ES-I3 (cell line): ENCODE measurements around the gene PKP3.
"Not testable (repeated sequence)": the region's sequence is repeated elsewhere in the genome, so short reads cannot be mapped to it uniquely, and the experiment has no call there.

Experiments
- H3K36me3 ChIP-seq: 2 replicates; pipeline ENCODE4 v1.6.1; 2013; ENCODE audit warnings: mild to moderate bottlenecking, low read length, control low read depth, moderate library complexity; ENCODE audit not compliant: insufficient read depth
- H3K4me1 ChIP-seq: 2 replicates; pipeline ENCODE4 v1.6.1; 2013; ENCODE audit warnings: mild to moderate bottlenecking, control low read depth, low read length; ENCODE audit not compliant: insufficient read depth
- H3K9ac ChIP-seq: 2 replicates; pipeline ENCODE4 v1.6.1; 2013; ENCODE audit warnings: low read depth, mild to moderate bottlenecking, low read length, moderate library complexity
- H3K9me3 ChIP-seq: 2 replicates; pipeline ENCODE4 v1.6.1; 2013; ENCODE audit warnings: mild to moderate bottlenecking, low read length, moderate library complexity; ENCODE audit not compliant: control insufficient read depth, insufficient read depth

Gene PKP3

DNA sequence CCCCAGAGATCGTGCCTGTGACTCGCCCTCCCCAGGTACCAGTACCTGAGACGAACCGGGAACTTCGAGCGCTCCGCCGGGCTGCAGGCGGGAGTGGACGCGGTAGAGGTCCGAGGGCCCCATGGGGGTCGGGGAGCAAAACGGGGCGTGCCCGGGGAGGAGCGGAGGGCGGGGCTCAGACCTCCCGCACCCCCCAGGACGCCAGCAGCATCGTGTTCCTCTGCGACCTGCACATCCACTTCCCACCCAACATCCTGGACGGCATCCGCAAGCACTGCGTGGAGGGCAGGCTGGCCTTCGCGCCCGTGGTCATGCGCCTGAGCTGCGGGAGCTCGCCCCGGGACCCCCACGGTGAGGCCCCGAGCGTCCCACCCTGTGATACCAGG lies 13.9 kb upstream of the PKP3 start:
- no peaks in the 10 kb centered on the region; the same call in 1 of the 2 replicates for H3K36me3 ChIP-seq
- H3K9ac ChIP-seq, result no peak overlapping the region
- no peaks in the 10 kb centered on the region for H3K4me1 ChIP-seq
- H3K9me3 ChIP-seq, result no peaks in the 10 kb centered on the region

DNA sequence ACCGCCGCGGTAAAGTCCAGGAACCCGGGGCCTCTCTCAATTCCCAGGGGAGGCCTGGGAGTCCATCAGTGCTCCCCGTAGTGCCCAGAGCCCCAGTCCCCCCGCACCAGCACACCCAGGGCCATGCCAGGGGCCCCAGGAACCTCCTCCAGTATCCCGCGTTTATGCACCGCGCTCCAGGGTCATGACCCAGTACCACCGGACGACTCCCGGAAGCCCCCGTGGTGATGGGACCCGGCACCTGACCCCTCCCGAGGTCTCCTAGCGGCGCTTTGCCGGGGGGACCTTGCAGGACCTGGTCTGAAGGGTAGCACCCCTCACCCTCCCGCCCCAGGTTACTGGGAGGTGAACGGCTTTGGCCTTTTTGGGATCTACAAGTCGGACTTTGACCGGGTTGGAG lies 13.5 kb upstream of the PKP3 start:
- Histone ChIP-seq H3K36me3 (no peaks in the 10 kb centered on the region), H3K4me1 (no peaks in the 10 kb centered on the region), H3K9me3 (no peaks in the 10 kb centered on the region), H3K9ac (no peak overlapping the region)

DNA sequence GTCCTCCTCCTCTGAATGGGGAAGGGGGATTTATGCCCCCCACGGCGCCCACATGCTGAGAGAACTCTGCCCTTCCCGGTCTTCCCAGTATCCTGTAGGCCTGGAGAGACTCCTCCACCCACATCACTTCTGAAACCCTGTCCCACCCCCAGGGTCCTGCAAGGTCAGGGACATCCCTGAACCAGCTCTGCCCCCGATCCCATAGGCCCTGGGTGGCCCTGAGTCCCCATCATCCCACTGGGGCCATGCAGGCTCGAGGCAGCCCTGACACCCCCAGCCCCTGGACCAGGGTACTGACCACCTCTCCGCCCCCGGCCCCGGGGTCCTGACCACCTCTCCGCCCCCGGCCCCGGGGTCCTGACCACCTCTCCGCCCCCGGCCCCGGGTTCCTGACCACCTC lies 13.0 kb upstream of the PKP3 start:
- Histone ChIP-seq H3K4me1 (no peaks in the 10 kb centered on the region), H3K9me3 (no peaks in the 10 kb centered on the region), H3K9ac (no peak overlapping the region), H3K36me3 (no peaks in the 10 kb centered on the region)

DNA sequence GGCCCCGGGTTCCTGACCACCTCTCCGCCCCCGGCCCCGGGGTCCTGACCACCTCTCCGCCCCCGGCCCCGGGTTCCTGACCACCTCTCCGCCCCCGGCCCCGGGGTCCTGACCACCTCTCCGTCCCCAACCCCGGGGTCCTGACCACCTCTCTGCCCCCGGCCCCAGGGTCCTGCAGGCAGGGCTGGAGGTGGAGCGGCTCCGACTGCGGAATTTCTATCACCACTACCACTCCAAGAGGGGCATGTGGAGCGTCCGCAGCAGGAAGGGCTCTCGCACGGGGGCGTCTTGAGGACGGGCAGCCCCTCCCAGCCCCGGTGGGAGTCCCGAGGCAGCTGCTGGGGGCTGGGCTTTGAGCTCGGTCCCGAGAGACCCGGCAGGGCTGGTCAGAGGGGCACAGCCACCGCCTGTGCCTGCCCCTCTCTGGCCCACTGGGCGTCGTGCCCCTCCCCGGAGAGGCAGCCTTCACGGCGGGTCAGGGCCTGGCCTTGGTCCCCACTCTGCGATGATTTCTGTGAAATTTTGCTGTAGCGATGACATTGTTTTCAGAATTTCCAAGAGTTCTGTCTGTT lies 12.4 kb upstream of the PKP3 start:
- H3K36me3 ChIP-seq, result no peaks in the 10 kb centered on the region
- H3K4me1 ChIP-seq, result no peaks in the 10 kb centered on the region
- no peaks in the 10 kb centered on the region for H3K9me3 ChIP-seq
- H3K9ac ChIP-seq, result no peak overlapping the region

DNA sequence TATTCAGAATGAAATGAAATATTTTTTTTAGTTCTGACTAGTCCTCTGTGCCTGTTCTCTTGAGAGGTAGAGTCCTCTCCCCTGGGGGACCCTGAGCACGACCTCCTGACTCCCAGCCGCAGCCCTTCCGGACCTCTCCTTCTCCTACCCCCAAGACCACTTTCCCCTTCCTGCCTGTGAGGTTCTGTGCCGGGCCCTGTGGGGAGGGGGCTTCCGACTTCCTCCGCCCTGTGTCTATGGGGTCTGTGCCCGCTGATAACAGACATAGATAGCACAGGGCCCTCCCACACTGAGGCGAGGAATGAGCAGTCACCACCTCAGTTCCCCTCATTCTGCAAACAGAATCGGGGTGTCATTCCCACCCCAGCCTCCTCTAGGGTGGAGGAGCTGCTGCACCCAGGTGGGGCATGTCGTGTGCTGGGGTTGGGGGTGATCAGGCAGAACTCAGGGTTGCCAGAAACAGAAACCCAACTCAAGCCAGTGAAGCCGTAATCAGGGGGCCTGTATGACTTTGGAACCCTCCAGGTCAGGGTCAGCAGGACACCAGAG lies 11.9 kb upstream of the PKP3 start:
- H3K4me1 ChIP-seq, result no peaks in the 10 kb centered on the region
- no peaks in the 10 kb centered on the region for H3K36me3 ChIP-seq
- no peaks in the 10 kb centered on the region for H3K9me3 ChIP-seq
- H3K9ac ChIP-seq, result no peak overlapping the region

DNA sequence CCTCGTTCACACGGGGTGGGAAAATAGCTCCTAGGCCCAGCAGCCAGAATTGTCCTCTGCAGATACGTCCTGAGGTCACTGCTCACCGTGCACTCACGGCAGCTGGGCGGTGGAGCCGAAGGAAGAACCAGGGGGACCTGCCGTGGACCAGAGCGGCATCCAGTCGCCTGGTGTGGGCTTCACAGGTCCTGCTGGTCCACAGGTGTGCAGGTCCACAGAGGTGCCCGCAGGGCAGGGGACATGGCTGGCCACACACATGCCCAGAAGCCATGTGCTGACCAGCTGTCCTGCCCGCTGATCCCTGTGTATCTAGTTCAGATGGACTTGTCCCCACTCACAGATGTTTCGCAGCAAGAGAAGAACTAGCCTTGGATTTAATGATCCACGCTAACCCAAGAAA lies 10.6 kb upstream of the PKP3 start:
- Histone ChIP-seq H3K36me3 (no peaks in the 10 kb centered on the region), H3K9ac (no peak overlapping the region), H3K4me1 (no peaks in the 10 kb centered on the region), H3K9me3 (no peaks in the 10 kb centered on the region)

DNA sequence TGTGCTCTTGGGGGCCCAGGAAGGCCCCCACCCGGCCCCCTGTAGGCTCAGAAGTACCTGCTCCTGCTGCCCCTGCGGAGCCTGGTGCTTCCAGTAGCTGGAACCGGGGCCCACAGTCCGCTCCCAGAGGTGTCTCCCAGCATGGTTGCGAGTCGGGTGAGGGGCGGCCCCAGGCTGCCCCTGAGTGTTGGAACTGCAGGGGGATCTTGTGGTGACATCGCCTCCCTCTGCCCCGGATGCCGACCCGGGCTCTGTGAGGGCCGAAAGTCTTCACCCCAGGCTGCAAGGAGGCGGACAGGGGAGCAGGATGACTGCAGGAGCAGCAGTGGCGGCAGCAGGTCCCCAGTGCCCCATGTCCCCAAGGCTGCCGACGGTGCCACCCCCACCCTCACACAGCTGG lies 9.5 kb upstream of the PKP3 start:
- H3K9ac ChIP-seq, result no peak overlapping the region
- H3K36me3 ChIP-seq, result no peaks in the 10 kb centered on the region
- H3K4me1 ChIP-seq, result no peaks in the 10 kb centered on the region

DNA sequence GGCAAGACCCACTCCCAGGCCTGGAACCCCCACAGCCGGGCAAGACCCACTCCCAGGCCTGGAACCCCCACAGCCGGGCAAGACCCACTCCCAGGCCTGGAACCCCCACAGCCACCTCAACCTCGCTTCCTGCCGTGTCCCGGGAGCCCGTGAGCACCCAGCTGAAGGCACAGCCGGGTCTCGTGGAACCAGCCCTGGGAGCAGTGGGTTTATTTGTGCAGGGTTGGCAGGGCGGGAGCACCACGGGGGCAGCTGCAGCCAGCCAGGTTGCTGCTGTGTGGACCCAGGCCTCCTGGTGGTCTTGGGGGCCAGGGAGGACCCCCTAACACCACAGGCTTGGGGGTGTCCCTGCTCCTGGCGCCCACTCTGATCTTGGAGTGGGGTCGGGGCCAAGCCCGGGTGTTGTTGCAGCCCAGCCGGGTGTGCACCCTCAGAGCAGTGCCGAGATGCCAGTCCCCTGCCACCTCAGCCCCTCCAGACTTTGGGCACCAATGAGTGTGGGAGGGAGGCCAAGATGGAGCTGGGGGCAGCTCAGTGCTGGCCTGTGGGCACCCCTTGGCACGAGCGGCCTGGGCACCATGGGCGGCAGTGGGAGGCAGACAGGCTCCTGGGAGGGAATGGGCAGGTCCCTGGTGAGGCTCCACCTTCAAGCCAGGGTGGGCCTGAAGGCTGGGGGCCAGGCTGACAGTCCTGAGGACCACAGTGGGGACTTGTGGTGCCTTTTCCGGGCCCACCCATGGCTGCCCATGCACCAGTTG lies 8.2 kb upstream of the PKP3 start:
- H3K4me1 ChIP-seq, result no peaks in the 10 kb centered on the region
- H3K36me3 ChIP-seq, result no peaks in the 10 kb centered on the region
- H3K9me3 ChIP-seq, result no peaks in the 10 kb centered on the region
- H3K9ac ChIP-seq, result no peak overlapping the region

More for the DNA sequence above, 9.5 kb upstream of the PKP3 start:
- no peaks in the 10 kb centered on the region for H3K9me3 ChIP-seq

DNA sequence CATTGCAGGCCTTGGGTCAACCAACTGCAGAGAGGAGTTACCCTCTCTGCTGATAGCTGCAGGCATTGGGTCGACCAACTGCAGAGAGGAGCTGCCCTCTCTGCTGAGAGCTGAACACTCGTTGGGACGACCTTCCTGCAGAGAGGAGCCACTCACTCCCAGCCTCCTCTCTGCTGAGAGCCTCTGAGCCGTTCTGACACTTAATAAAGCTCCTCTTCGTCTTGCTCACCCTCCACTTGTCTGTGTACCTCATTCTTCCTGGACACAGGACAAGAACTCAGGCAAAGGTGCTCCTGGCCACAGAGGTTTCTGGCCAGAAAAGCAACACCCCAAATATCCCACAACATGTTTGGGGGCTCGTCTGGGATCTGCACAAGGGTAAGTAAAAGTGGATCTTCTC lies 7.5 kb upstream of the PKP3 start:
- H3K36me3 ChIP-seq, result no peaks in the 10 kb centered on the region
- H3K4me1 ChIP-seq, result no peaks in the 10 kb centered on the region
- no peaks in the 10 kb centered on the region for H3K9me3 ChIP-seq
- no peak overlapping the region for H3K9ac ChIP-seq

DNA sequence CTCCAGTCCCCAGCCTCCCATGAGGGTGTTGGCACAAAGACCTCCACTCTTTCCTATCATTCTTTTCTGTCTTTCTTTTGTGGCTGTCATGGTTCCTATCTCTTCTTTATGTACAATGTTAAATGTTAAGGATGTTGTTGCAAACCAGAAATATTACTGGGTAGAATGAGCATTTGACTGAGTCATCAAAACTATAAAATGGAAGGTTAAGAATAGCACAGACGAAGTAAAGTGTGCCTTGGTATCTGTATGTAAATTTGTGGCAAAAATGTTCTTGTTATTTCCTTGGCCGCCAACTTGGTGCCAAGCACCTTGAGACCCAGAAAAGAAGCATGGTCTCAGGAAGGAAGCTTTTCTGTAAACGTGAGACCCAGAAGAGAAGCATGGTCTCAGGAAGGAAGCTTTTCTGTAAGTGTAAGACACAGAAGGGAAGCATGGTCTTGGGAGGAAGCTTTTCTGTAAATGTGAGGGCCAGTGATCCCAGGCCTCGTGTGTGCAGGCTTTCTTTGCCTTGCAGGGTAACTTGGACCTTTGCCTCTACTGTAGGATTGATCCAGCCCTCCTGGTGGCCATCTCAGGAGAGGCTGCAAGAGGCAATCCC lies 6.7 kb upstream of the PKP3 start:
- Histone ChIP-seq H3K36me3 (no peaks in the 10 kb centered on the region), H3K4me1 (no peaks in the 10 kb centered on the region; the same call in 1 of the 2 replicates), H3K9me3 (no peaks in the 10 kb centered on the region), H3K9ac (no peak overlapping the region)

DNA sequence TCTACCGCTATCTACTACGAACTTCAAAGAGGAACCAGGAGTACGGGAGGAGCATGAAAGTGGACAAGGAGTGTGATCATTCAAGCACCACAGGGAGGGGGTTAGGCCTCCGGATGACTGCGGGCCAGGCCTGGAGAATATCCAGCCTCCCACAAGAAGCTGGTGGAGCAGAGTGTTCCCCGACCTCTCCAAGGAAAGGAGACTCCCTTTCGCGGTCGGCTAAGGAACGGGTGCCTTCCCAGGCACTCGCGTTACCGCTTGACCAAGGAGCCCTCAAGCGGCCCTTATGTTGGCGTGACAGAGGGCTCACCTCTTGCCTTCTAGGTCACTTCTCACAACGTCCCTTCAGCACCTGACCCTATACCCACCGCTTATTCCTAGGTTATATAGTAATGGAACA lies 4.6 kb upstream of the PKP3 start:
- H3K36me3 ChIP-seq, H3K9ac ChIP-seq, H3K4me1 ChIP-seq, H3K9me3 ChIP-seq: not testable (repeated sequence)

DNA sequence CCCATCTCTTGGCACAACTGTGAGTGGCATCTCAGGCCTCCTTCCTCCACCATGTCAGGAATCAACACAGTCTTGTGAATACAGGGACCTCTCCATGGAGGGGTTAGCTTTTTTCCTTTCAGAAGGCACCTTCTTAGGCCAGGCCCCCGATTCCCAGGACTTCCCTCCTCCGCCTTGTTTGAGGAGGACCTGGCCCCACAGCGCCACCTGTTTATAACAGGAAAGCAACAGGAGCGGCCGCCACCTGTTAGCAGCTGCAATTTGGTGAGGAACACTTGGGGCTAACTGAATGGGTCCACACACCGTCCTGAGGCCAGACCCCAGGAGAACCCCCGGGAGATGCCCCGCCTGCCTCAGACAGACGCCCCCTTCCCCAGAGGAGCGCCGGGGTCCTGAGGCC lies 3.8 kb upstream of the PKP3 start:
- no peaks in the 10 kb centered on the region for H3K36me3 ChIP-seq
- H3K9me3 ChIP-seq, result no peaks in the 10 kb centered on the region
- H3K9ac ChIP-seq, result no peak overlapping the region
- peaks cover 6% of the 10 kb centered on the region; the same call in 1 of the 2 replicates for H3K4me1 ChIP-seq

DNA sequence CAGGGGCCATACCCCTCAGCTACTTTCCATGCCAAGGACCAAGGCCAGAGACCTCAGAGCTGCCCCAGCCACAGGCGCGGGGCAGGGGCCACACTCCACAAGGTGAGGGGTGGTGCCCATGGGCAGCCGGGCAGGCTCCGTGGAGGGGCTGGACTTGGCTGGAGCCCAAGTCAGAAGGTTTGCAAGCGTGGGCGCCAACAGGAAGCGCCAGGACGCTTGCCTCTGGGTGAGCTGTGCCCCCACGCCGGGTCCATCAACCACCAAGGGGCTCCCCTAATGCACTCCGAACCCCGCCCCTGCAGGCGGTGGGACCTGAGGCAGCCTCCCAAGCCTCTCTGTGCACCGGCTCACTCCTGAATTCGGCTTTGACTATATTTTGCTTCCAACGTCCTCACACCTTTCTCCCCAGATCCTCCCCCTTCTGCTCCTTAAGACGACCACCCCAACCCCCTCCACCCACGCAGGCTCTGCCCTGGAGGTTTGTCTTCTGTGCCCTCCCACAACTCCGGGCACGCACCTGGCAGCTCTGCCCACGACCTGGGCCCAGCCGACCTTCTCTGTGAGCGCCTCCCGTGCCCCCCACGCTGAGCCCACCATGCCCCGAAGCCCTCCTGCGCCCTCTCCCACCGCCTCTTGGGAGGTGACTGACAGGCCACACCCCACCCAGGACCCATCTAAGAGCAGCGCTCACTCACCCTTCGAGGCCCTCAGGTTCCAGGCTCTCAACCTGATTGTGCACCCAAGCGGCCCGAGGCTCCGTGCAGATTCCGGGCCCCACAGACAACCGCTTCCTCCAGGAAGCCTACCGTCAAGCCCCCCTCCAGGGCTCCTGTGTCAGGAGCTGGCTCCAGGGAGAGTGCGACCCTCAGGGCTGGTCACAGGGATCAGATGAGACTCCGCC lies 2.6 kb upstream of the PKP3 start:
- H3K4me1 ChIP-seq, result peaks cover 6% of the 10 kb centered on the region; the same call in 1 of the 2 replicates
- H3K9me3 ChIP-seq, result no peaks in the 10 kb centered on the region
- no peak overlapping the region for H3K9ac ChIP-seq
- H3K36me3 ChIP-seq, result no peaks in the 10 kb centered on the region

DNA sequence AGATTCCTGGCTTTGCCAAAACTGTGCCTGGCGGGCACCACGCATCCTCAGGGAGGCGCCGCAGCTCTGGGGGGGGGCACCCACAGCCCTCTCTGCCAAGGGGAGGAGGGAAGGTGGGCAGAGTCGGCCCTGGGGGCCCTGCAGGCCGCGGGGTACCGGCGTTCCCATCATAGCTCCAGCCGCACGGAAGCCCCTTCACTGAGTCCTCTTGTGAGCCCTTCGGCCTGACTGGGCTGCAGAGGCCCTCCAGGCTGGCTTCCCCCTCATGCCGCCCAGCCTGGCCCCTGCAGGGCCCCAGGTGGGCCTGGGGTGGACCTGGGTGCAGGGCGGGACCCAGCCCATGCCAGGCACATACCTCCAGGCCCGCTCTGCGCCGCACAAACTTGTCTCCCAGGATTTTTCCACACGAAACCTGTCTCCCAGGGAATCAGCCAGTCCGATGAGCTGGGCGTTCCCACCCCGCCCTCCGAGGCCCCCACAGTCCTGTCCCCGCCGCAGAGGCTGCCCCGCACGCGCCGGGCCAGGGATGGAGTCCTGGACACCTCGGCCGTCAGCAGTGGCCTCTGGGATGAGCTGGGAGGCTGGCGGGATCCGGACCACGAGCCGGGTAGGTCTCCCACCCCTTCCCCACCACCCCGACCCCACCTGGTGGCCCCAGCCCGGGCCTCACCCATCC lies 1.8 kb upstream of the PKP3 start:
- no peaks in the 10 kb centered on the region for H3K36me3 ChIP-seq
- peaks cover 6% of the 10 kb centered on the region; the same call in 1 of the 2 replicates for H3K4me1 ChIP-seq
- no peak overlapping the region for H3K9ac ChIP-seq
- no peaks in the 10 kb centered on the region for H3K9me3 ChIP-seq
